Cardiac muscle cell (in vitro differentiated cells and primary cell): ENCODE results near the gene CHDH. TPM values are rescaled to one million over a fixed set of nuclear protein-coding genes. Genes with fewer than 3 reads are reported as not detected.
A peak's percentile ranks its signal among the peaks of the same experiment; 100 is the strongest.

ENCODE experiments used
- DNase-seq, 2 donors: peaks; one replicate each; pipeline versions ENCODE4 v3.0.0 to v3.0.0-alpha.2; 2010 to 2017; ENCODE audit warnings: low read depth in 1 of 2, low spot score in 1 of 2
- H3K27ac ChIP-seq: fragments of 200-600 bp; sonication (generic); 2 replicates; pipeline ENCODE4 v1.5.1; 2016
- H3K27me3 ChIP-seq: fragments of 200-600 bp; sonication (generic); 2 replicates; pipeline ENCODE4 v1.6.0; 2016; ENCODE audit warnings: control low read depth
- H3K36me3 ChIP-seq: fragments of 200-600 bp; sonication (generic); 2 replicates; pipeline ENCODE4 v1.5.1; 2016; ENCODE audit warnings: control low read depth
- H3K4me1 ChIP-seq: fragments of 200-600 bp; sonication (generic); 2 replicates; pipeline ENCODE4 v1.8.1; 2017; ENCODE audit warnings: low read depth, mild to moderate bottlenecking, mixed run types
- H3K4me3 ChIP-seq: fragments of 200-600 bp; sonication (generic); 2 replicates; pipeline ENCODE4 v1.5.1; 2016; ENCODE audit warnings: mild to moderate bottlenecking
- H3K9me3 ChIP-seq: fragments of 200-600 bp; sonication (generic); 2 replicates; pipeline ENCODE4 v1.5.1; 2017; ENCODE audit warnings: low read depth, mild to moderate bottlenecking, control low read depth
- polyA plus RNA-seq: library from polyadenylated mRNA; unstranded; fragments of >200 nt; fragmentation: Nextera tagmentation; extraction: Ambion mirVana; gene quantifications from 2 replicates; pipeline ENCODE4 v1.2.1, GENCODE V29; 2016
- total RNA-seq: library from RNA; depleted of rRNA; stranded (reverse); fragments of >200 nt; gene quantifications from 2 replicates; pipeline ENCODE4 v1.2.3, GENCODE V29; 2016
- TF ChIP-seq, protein P1 (sequence below): IDR thresholded peaks from 2 replicates; pipeline ENCODE4 v1.5.1; 2012; ENCODE audit warnings: low read depth, mild to moderate bottlenecking, low read length

The CHDH gene
- total and polyA plus RNA-seq, 2 experiments from 2014 or later: 12.8 to 36.1 TPM

GRCh38 chr3:53768478-53769459 is 77.5 kb downstream of the CHDH start:
- TF ChIP-seq, protein P1, sequence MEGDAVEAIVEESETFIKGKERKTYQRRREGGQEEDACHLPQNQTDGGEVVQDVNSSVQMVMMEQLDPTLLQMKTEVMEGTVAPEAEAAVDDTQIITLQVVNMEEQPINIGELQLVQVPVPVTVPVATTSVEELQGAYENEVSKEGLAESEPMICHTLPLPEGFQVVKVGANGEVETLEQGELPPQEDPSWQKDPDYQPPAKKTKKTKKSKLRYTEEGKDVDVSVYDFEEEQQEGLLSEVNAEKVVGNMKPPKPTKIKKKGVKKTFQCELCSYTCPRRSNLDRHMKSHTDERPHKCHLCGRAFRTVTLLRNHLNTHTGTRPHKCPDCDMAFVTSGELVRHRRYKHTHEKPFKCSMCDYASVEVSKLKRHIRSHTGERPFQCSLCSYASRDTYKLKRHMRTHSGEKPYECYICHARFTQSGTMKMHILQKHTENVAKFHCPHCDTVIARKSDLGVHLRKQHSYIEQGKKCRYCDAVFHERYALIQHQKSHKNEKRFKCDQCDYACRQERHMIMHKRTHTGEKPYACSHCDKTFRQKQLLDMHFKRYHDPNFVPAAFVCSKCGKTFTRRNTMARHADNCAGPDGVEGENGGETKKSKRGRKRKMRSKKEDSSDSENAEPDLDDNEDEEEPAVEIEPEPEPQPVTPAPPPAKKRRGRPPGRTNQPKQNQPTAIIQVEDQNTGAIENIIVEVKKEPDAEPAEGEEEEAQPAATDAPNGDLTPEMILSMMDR: no peak
- peaks cover 3% of the 10 kb centered on the region for H3K36me3 ChIP-seq
- H3K4me1 ChIP-seq: peaks cover 11% of the 10 kb centered on the region
- H3K9me3 ChIP-seq: no peaks in the 10 kb centered on the region
- H3K4me3 ChIP-seq: no peak overlapping the region
- DNase-seq: peak in 1 of 2 donors; percentile 10
- H3K27ac ChIP-seq: no peak overlapping the region
- no peaks in the 10 kb centered on the region for H3K27me3 ChIP-seq

GRCh38 chr3:53766706-53767105 is 79.5 kb downstream of the CHDH start:
- no peak for DNase-seq
- TF ChIP-seq, protein P1: no peak
- Histone ChIP-seq H3K4me3 (no peak overlapping the region), H3K9me3 (no peaks in the 10 kb centered on the region), H3K27me3 (no peaks in the 10 kb centered on the region), H3K36me3 (peaks cover 5% of the 10 kb centered on the region), H3K4me1 (peaks cover 11% of the 10 kb centered on the region), H3K27ac (no peak overlapping the region)

GRCh38 chr3:53765753-53766152 is 80.5 kb downstream of the CHDH start:
- Histone ChIP-seq H3K9me3 (no peaks in the 10 kb centered on the region), H3K27me3 (no peaks in the 10 kb centered on the region), H3K4me1 (peaks cover 11% of the 10 kb centered on the region), H3K4me3 (no peak overlapping the region), H3K27ac (no peak overlapping the region), H3K36me3 (peaks cover 9% of the 10 kb centered on the region)
- no peak for DNase-seq
- TF ChIP-seq, protein P1: no peak

GRCh38 chr3:53764026-53764775 is 82.0 kb downstream of the CHDH start:
- TF ChIP-seq, protein P1: no peak
- H3K4me1 ChIP-seq: peaks cover 25% of the 10 kb centered on the region
- H3K9me3 ChIP-seq: no peaks in the 10 kb centered on the region
- no peaks in the 10 kb centered on the region for H3K27me3 ChIP-seq
- no peak for DNase-seq
- H3K27ac ChIP-seq: no peak overlapping the region
- H3K36me3 ChIP-seq: peaks cover 7% of the 10 kb centered on the region
- H3K4me3 ChIP-seq: no peak overlapping the region

DNA sequence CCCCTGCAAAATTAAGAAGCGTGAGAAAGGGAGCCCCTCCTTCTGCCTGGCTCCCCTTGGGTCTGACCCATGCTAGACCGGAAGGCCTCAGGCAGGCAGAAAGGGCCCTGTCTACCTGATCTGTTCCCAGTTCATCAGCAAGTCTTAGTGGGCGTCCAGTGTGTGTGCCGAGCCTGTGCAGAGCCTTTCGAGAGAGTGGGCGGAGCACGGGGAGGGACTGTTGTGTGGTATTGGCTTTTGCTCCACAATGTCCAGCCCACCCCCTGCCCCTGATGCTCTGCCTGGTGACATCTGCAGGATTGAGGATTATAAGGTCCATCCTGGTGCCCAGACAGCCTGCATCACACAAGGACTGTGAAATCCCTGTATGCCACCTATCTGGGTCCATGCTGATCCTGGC is 82.9 kb downstream of the CHDH start:
- Histone ChIP-seq H3K4me1 (peaks cover 22% of the 10 kb centered on the region), H3K4me3 (no peak overlapping the region), H3K9me3 (no peaks in the 10 kb centered on the region), H3K27me3 (no peaks in the 10 kb centered on the region), H3K27ac (no peak overlapping the region), H3K36me3 (peaks cover 7% of the 10 kb centered on the region)
- TF ChIP-seq, protein P1: no peak
- no peak for DNase-seq

Other genes with a start within 250 kb of the CHDH start
- 8.4 and 13.1 TPM in 2 replicates for gene IL17RB, start 149 bp upstream of the CHDH start, total RNA-seq
- gene IL17RB, start 149 bp upstream of the CHDH start, polyA plus RNA-seq: 11.5 and 15.9 TPM in 2 replicates
- gene ACTR8, start 35.7 kb upstream of the CHDH start, total RNA-seq: 31.9 and 35.9 TPM in 2 replicates
- 29.3 and 36.4 TPM in 2 replicates for gene ACTR8, start 35.7 kb upstream of the CHDH start, polyA plus RNA-seq
- gene SELENOK, start 45.4 kb upstream of the CHDH start, total RNA-seq: 73.7 and 77.8 TPM in 2 replicates
- gene SELENOK, start 45.4 kb upstream of the CHDH start, polyA plus RNA-seq: 172 and 227 TPM in 2 replicates